ENCODE data around the gene LCE3A. TPM values are rescaled to one million over a fixed set of nuclear protein-coding genes. Genes with fewer than 3 reads are reported as not detected.

LCE3A gene
- polyA plus RNA-seq, 1 donor (not counting 4 experiments of a cell fraction or from before 2014, with no cell fraction given), result not detected

DNA sequence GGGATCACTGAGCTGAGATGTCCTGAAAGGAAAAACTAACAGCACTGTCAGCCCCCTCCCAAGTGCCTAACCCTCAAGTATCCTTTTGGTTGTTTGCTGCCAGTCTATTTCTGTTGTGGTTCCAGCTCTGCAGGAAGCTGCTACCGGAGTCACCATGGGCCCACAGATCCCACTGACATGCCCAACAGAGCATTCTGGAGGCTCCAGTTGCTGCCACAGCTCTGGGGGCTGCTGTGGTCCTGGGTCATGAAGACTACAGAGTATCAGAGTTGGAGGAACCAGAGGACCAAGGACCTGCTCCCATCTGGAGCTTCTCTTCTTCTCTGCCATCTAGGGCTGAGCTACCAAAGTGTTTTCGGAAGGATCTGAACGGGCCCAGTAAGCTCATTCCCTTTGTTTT lies 910 bp downstream of the LCE3A start:
- H3K9ac ChIP-seq (ENCODE audit: control insufficient read depth, extremely low read depth, insufficient read depth, low read length), result no peak overlapping the region
- H3K79me2 ChIP-seq (ENCODE audit: control insufficient read depth, insufficient read depth, low read length), result no peaks in the 10 kb centered on the region
- dilution Hi-C loops (cut with MboI; ENCODE audit: extremely low pct_ligation_motif_present, low sequenced_read_pairs), result no loop called here
- no peak overlapping the region for H3K4me2 ChIP-seq (ENCODE audit: control insufficient read depth, extremely low read depth, insufficient read depth, low read depth, low read length)
- H3K27me3 ChIP-seq (ENCODE audit: control insufficient read depth, extremely low read depth, insufficient read depth, low read length), result peaks cover 4% of the 10 kb centered on the region
- H3K36me3 ChIP-seq (ENCODE audit: control insufficient read depth in 2 of 2, extremely low read depth in 1 of 2, insufficient read depth in 2 of 2, low read length in 2 of 2), result no peaks in the 10 kb centered on the region
- peaks cover 11% of the 10 kb centered on the region for H3K9me3 ChIP-seq (ENCODE audit: control insufficient read depth, low read depth, low read length)
- no peak overlapping the region for H3K27ac ChIP-seq (ENCODE audit: control insufficient read depth, insufficient read depth, low read length)
- no peaks in the 10 kb centered on the region for H4K20me1 ChIP-seq (ENCODE audit: control insufficient read depth, extremely low read depth, insufficient read depth, low read length)
- H3K4me3 ChIP-seq (ENCODE audit: control insufficient read depth in 2 of 3, extremely low read depth in 1 of 3, insufficient read depth in 2 of 3, low read depth in 1 of 3, low read length in 3 of 3), result no peak overlapping the region
- no peaks in the 10 kb centered on the region for H3K4me1 ChIP-seq (ENCODE audit: control insufficient read depth, extremely low read depth, insufficient read depth, low read length)
- FAIRE-seq (no peak), DNase-seq (ENCODE audit: low read depth, low spot score) (no peak)
- no peak for TF ChIP-seq EZH2 (IDR thresholded peaks at IDR 0.05; ENCODE audit: low read length)
- TF ChIP-seq, protein P1, sequence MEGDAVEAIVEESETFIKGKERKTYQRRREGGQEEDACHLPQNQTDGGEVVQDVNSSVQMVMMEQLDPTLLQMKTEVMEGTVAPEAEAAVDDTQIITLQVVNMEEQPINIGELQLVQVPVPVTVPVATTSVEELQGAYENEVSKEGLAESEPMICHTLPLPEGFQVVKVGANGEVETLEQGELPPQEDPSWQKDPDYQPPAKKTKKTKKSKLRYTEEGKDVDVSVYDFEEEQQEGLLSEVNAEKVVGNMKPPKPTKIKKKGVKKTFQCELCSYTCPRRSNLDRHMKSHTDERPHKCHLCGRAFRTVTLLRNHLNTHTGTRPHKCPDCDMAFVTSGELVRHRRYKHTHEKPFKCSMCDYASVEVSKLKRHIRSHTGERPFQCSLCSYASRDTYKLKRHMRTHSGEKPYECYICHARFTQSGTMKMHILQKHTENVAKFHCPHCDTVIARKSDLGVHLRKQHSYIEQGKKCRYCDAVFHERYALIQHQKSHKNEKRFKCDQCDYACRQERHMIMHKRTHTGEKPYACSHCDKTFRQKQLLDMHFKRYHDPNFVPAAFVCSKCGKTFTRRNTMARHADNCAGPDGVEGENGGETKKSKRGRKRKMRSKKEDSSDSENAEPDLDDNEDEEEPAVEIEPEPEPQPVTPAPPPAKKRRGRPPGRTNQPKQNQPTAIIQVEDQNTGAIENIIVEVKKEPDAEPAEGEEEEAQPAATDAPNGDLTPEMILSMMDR (optimal IDR thresholded peaks at IDR 0.05 in 1 of 3, IDR thresholded peaks at IDR 0.05 in 1 of 3, conservative IDR thresholded peaks at IDR 0.05 in 1 of 3; ENCODE audit: extremely low read depth in 1 of 3, insufficient read depth in 2 of 3, low read length in 3 of 3), result no peak
- no peaks in the 10 kb centered on the region for H3K9me1 ChIP-seq (ENCODE audit: control insufficient read depth, extremely low read depth, insufficient read depth, low read length)
- no peak overlapping the region for H2AFZ ChIP-seq (ENCODE audit: control insufficient read depth, low read length)

DNA sequence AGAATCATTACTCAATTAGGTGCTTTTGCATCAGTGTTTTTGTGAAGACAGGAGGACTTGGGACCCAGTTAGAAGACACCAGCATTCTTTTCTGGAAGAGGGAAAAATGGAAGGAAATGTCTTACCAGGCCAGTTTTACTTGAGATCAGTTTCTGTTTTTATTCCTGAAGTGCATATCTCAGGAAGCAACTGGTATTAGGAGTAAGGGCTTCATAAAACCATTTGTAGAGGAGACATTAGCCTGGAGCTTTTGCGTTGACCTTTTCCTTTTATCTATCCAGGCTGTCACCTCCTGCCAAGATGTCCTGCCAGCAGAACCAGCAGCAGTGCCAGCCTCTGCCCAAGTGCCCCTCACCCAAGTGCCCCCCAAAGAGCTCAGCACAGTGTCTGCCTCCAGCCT lies 9.4 kb downstream of the LCE3A start, which contains the start of gene LCE3B:
LCE3B (plus strand) TSS at position 301 of the 400 bp plus-strand sequence; CDS start at position 301, 0 bp downstream.
- H3K27ac ChIP-seq (ENCODE audit: control insufficient read depth, insufficient read depth, low read length), result no peak within 1 kb of the TSS
- FAIRE-seq, result no peak

More for the DNA sequence above, 9.4 kb downstream of the LCE3A start, which contains the start of gene LCE3B:
- TF ChIP-seq, protein P1 (optimal IDR thresholded peaks at IDR 0.05 in 1 of 3, IDR thresholded peaks at IDR 0.05 in 1 of 3, conservative IDR thresholded peaks at IDR 0.05 in 1 of 3; ENCODE audit: extremely low read depth in 1 of 3, insufficient read depth in 2 of 3, low read length in 3 of 3), result no peak
- no peak for TF ChIP-seq EZH2 (IDR thresholded peaks at IDR 0.05; ENCODE audit: low read length)
- Histone ChIP-seq H3K4me1 (ENCODE audit: control insufficient read depth, extremely low read depth, insufficient read depth, low read length) (no peaks in the 10 kb centered on the region), H3K4me3 (ENCODE audit: control insufficient read depth in 2 of 3, extremely low read depth in 1 of 3, insufficient read depth in 2 of 3, low read depth in 1 of 3, low read length in 3 of 3) (no peak within 1 kb of the TSS), H3K9ac (ENCODE audit: control insufficient read depth, extremely low read depth, insufficient read depth, low read length) (no peak within 1 kb of the TSS), H2AFZ (ENCODE audit: control insufficient read depth, low read length) (no peak within 1 kb of the TSS), H3K79me2 (ENCODE audit: control insufficient read depth, insufficient read depth, low read length) (no peaks in the 10 kb centered on the region), H3K36me3 (ENCODE audit: control insufficient read depth in 2 of 2, extremely low read depth in 1 of 2, insufficient read depth in 2 of 2, low read length in 2 of 2) (no peaks in the 10 kb centered on the region), H4K20me1 (ENCODE audit: control insufficient read depth, extremely low read depth, insufficient read depth, low read length) (no peaks in the 10 kb centered on the region), H3K4me2 (ENCODE audit: control insufficient read depth, extremely low read depth, insufficient read depth, low read depth, low read length) (no peak within 1 kb of the TSS), H3K27me3 (ENCODE audit: control insufficient read depth, extremely low read depth, insufficient read depth, low read length) (peaks cover 6% of the 10 kb centered on the region), H3K9me3 (ENCODE audit: control insufficient read depth, low read depth, low read length) (peaks cover 5% of the 10 kb centered on the region), H3K9me1 (ENCODE audit: control insufficient read depth, extremely low read depth, insufficient read depth, low read length) (no peaks in the 10 kb centered on the region)
- dilution Hi-C loops (cut with MboI; ENCODE audit: extremely low pct_ligation_motif_present, low sequenced_read_pairs), result no loop called here
- DNase-seq (ENCODE audit: low read depth, low spot score), result no peak

Data from keratinocyte (primary cell).